ENCODE results near the gene GFPT1. TPM values are rescaled to one million over a fixed set of nuclear protein-coding genes. Genes with fewer than 3 reads are reported as not detected.

Gene GFPT1
- total RNA-seq, 3 donors from 2014 or later (not counting 1 experiment from before 2014, with no cell fraction given): 13.9 to 16.4 (median 15.0) TPM

DNA sequence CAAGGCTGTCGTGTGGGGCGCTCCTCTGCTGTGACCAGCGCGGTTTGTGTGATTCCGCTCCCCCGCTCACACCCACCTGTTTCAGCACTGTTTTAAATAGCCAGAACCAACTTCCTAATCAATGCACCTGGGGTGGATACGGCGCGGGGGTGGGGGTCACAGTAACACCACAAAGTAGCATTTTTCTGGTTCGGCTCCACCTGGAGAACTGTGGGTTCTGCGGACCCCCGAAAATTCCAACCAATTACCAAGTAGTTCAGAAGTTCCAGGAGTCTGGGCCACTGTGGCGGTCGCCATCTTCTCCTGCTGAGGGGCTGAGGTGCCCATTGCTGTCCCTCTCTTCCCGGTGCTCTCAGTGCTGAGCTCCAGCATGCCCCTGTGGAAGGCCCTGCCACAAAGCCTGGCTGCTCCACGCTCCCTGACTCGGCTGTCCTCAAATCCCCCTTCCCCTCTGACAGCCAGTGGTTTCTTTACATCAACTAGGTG lies 79.4 kb downstream of the GFPT1 start:
- intact Hi-C loops (cut with micrococcal nuclease): no loop called here
- Histone ChIP-seq H3K4me3 (ENCODE audit: low read length) (peak overlapping the region; percentile 47), H3K27ac (ENCODE audit: low read length) (no peak overlapping the region), H3K9me3 (ENCODE audit: control insufficient read depth, insufficient read depth, low read length) (peaks cover 3% of the 10 kb centered on the region), H3K27me3 (ENCODE audit: control insufficient read depth, insufficient read depth, low read length) (peaks cover 16% of the 10 kb centered on the region), H3K4me1 (ENCODE audit: control insufficient read depth, insufficient read depth, low read length) (peaks cover 27% of the 10 kb centered on the region), H3K36me3 (ENCODE audit: control insufficient read depth, insufficient read depth, low read length) (no peaks in the 10 kb centered on the region)
- H3K27ac Mint-ChIP-seq: no peak overlapping the region
- H3K36me3 Mint-ChIP-seq: peaks cover under 1% of the 10 kb centered on the region
- DNase-seq: no peak
- H3K9me3 Mint-ChIP-seq: no peaks in the 10 kb centered on the region
- 39% methylated on average over 17 of the region's 17 CpGs for WGBS (ENCODE audit: insufficient coverage)
- ATAC-seq: no peak
- peaks cover 19 to 32% of the 10 kb centered on the region in 2 donors for H3K27me3 Mint-ChIP-seq (ENCODE audit: low read depth in 2 of 2)
- peak overlapping the region; percentile 79 for H3K4me3 Mint-ChIP-seq
- H3K4me1 Mint-ChIP-seq: peaks cover 28 to 41% of the 10 kb centered on the region in 2 donors
- TF ChIP-seq, protein P1, sequence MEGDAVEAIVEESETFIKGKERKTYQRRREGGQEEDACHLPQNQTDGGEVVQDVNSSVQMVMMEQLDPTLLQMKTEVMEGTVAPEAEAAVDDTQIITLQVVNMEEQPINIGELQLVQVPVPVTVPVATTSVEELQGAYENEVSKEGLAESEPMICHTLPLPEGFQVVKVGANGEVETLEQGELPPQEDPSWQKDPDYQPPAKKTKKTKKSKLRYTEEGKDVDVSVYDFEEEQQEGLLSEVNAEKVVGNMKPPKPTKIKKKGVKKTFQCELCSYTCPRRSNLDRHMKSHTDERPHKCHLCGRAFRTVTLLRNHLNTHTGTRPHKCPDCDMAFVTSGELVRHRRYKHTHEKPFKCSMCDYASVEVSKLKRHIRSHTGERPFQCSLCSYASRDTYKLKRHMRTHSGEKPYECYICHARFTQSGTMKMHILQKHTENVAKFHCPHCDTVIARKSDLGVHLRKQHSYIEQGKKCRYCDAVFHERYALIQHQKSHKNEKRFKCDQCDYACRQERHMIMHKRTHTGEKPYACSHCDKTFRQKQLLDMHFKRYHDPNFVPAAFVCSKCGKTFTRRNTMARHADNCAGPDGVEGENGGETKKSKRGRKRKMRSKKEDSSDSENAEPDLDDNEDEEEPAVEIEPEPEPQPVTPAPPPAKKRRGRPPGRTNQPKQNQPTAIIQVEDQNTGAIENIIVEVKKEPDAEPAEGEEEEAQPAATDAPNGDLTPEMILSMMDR (IDR thresholded peaks at IDR 0.05): no peak

DNA sequence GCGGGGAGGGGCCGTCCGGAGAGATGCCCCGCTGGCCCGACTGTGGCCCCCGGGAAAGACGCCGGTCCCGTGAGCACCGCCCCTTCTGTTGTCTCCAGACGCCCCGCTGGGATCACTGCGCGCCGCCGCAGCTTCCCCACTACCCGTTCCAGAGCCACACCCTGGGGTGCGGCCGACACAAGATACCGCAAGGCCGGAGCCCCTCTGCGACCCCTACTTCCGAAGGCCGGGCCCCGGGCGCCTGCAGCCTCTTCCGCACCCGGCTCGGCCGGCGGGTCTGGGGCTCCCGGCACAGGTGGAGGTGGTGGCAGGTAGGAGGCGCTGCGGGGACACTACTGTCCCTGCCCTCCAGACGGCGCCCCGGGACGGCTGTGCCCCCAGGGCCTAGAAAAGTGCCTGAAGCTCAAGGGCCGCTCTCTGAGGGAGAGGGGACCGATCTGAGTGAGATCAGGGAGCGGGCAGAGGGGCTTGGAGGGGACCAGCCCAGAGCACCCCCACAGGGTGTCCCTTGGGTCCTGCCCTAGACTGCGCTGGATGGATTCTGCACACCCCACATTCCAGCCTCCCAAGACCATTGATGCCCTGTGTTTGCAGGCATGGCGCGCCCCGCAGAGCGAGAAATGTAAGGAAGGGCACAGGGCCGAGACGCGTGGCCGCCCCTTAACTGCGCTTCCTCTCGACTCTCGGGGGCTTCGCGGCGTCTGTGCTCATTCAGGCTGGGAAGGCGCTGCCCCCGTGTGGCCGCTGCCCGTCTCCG lies 80.0 kb downstream of the GFPT1 start:
- peaks cover 3% of the 10 kb centered on the region for H3K9me3 ChIP-seq (ENCODE audit: control insufficient read depth, insufficient read depth, low read length)
- peaks cover 28 to 41% of the 10 kb centered on the region in 2 donors for H3K4me1 Mint-ChIP-seq
- H3K27me3 ChIP-seq (ENCODE audit: control insufficient read depth, insufficient read depth, low read length): peaks cover 16% of the 10 kb centered on the region
- H3K4me3 Mint-ChIP-seq: peak overlapping the region; percentile 79
- no peak overlapping the region for H3K27ac ChIP-seq (ENCODE audit: low read length)
- intact Hi-C loops (cut with micrococcal nuclease): no loop called here
- H3K4me1 ChIP-seq (ENCODE audit: control insufficient read depth, insufficient read depth, low read length): peaks cover 27% of the 10 kb centered on the region
- WGBS (ENCODE audit: insufficient coverage): under 1% methylated on average over 61 of the region's 61 CpGs
- H3K36me3 Mint-ChIP-seq: no peaks in the 10 kb centered on the region
- peaks cover 19 to 35% of the 10 kb centered on the region in 2 donors for H3K27me3 Mint-ChIP-seq (ENCODE audit: low read depth in 2 of 2)
- DNase-seq (peak; percentile 48 to 76), ATAC-seq (peak; percentile 86 to 92 (median 91))
- TF ChIP-seq, protein P1 (IDR thresholded peaks at IDR 0.05): peak; percentile 68
- H3K9me3 Mint-ChIP-seq: no peaks in the 10 kb centered on the region
- no peaks in the 10 kb centered on the region for H3K36me3 ChIP-seq (ENCODE audit: control insufficient read depth, insufficient read depth, low read length)
- H3K27ac Mint-ChIP-seq: no peak overlapping the region
- H3K4me3 ChIP-seq (ENCODE audit: low read length): peak overlapping the region; percentile 47

DNA sequence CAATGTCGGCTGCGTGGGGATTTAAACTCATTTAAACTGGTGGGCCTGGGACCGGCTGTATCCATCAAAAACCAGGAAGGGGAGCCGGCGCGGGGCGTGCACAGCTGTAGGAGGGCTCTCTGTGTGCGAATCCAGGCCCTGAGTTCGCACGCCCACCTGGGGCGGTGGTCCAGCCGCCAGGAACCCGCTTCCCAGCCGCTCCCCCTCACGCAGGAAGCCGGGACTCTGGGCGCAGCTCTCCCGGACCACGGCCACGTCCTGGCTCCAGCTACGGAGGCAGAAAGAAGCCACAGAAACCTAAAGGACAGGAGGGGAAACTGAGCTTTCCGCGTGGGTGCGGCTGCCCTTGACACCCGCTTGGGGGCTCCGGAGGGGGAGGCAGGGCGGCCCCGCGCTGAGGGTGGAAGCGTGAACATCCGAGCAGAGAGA lies 80.6 kb downstream of the GFPT1 start:
- H3K4me3 ChIP-seq (ENCODE audit: low read length): peak overlapping the region; percentile 47
- no peak for ATAC-seq
- peaks cover 3% of the 10 kb centered on the region for H3K9me3 ChIP-seq (ENCODE audit: control insufficient read depth, insufficient read depth, low read length)
- peaks cover 16% of the 10 kb centered on the region for H3K27me3 ChIP-seq (ENCODE audit: control insufficient read depth, insufficient read depth, low read length)
- intact Hi-C loops (cut with micrococcal nuclease): no loop called here
- Mint-ChIP-seq H3K4me3 (peak overlapping the region; percentile 69), H3K27me3 (ENCODE audit: low read depth in 2 of 2) (peaks cover 19 to 38% of the 10 kb centered on the region in 2 donors), H3K4me1 (peaks cover 28 to 41% of the 10 kb centered on the region in 2 donors), H3K27ac (no peak overlapping the region), H3K9me3 (no peaks in the 10 kb centered on the region), H3K36me3 (no peaks in the 10 kb centered on the region)
- no peaks in the 10 kb centered on the region for H3K36me3 ChIP-seq (ENCODE audit: control insufficient read depth, insufficient read depth, low read length)
- H3K27ac ChIP-seq (ENCODE audit: low read length): no peak overlapping the region
- WGBS (ENCODE audit: insufficient coverage): under 1% methylated on average over 31 of the region's 31 CpGs
- DNase-seq: no peak
- H3K4me1 ChIP-seq (ENCODE audit: control insufficient read depth, insufficient read depth, low read length): peaks cover 27% of the 10 kb centered on the region
- TF ChIP-seq, protein P1 (IDR thresholded peaks at IDR 0.05): no peak
